Right kidney (tissue), 1 donor: ENCODE measurements around the gene SPIRE2.
"Not testable (repeated sequence)": the region's sequence is repeated elsewhere in the genome, so short reads cannot be mapped to it uniquely, and the experiment has no call there.

ENCODE experiments used
- DNase-seq: peaks from one replicate; pipeline ENCODE4 v3.0.0-alpha.2; 2016

SPIRE2 gene

GRCh38 chr16:89898201-89898967 is 70.1 kb downstream of the SPIRE2 start:
- no peak for DNase-seq

DNA sequence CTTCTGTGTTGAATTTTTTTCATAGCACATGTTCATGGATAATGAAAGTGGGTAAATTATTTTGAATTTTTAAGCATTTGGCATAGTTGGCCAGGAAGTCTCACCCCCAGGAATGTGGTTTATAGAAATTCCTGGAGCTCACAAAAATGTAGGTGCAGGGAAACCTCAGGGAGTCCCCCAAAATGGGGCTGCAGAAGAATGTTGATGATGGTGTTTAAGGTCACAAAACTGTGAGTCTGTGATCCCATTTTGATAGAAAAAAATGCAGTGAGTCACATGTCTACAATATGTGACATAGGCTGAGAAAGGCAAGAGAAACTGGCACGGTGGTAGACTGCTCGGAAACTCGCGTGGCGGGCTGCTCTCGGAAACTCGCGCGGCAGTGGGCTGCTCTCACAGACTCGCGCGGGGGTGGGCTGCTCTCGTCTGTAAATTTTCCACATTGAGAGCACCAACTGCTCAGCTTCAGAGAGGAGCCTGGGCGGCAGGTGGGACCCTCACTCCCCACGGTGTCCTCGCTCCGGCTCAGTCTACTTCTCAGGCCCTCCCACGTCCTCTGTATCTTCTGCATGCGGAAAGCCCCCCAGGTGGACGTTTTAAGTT is 71.7 kb downstream of the SPIRE2 start:
- DNase-seq, result no peak

GRCh38 chr16:89900885-89901284 is 72.6 kb downstream of the SPIRE2 start:
- no peak for DNase-seq

DNA sequence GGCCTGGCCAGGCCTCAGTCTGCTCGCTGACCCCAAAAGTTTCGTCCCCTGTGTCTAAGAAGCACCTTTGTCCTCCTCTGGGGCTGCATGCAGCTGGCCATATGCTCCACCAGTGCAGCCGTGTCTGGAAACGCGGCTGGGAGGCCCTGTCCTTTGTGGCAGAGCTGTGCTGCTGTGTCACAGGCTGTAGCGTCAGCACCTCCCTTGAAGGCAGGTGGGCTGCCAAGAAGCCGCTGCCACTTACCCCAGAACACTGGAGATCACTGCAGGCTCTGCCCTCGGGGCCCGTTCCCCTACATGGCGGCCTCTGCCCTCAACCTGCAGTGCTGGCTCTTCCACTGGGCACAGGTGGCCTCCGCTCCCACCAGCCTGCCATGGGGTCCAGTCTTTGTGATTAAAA is 74.7 kb downstream of the SPIRE2 start:
- DNase-seq, result no peak

GRCh38 chr16:89903908-89904515 is 75.7 kb downstream of the SPIRE2 start:
- DNase-seq, result no peak

DNA sequence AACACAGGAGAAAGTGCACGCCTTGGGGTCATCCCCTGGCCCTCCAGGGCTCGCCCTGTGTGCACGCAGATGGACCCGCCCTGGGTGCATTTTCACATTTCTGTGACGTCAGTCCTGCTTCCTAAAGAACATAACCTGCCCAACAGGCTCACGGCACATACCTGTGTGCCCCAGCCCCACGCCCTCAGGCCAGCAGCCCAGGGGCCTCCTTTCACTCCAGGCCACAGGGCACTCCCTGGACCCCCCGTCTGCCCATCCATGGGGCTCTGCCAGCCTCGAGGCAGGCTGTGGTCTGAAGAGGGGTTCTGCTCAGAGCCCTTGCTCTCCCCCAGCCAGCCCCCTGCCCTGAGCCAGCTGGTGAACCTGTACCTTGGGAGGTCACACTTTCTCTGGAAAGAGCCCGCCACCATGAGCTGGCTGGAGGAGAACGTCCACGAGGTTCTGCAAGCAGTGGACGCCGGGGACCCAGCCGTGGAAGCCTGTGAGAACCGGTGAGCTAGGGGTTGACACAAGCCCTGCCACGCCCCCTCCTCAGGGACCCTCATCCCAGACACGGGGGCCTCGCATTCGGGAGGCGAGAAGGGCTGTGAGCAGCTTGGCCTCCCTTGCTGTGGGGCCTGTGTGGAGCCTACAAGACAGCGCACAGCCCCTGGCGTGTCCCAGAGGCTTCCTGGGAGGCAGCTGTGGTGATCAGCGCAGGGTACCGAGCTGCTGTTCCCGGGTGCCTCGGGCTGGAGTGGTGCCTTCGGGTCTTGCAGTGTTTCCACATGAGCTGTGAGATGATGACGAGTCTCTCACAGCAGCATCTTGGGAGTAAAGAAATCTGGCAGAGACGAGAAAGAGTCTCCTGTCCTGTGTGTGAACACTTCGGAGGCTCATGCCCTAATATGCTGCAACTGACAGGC is 76.6 kb downstream of the SPIRE2 start:
- DNase-seq, result no peak

DNA sequence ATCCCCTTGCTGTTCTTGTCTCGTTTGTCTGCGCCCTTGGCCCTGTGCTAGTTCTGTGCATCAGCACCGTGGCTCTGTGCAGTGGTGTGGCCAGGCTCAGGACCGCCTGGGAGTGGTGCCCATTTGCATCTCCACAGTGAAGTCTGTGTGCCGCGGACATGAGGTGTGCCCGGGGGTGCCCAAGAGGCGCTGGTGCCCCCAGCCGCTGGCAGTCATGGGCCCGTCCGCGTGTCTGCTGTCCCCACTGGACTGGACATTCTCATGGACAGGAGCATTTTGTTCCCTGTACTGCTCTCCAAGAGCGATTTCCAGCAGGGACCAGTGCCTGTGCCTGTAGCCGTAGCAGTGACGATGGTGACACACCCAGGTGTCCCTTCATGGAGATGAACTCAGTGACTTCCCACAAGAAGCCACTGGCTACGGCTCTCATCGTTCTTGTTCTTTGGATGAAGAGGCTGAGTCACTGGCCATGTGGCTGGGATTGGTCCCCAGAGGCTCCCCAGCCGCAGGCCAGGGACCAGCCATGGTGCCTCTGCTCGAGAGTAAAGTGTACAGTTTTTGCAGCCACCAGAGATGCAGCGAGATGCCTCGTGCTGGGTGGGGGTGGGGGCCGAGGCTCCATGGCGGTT is 77.3 kb downstream of the SPIRE2 start:
- no peak for DNase-seq

DNA sequence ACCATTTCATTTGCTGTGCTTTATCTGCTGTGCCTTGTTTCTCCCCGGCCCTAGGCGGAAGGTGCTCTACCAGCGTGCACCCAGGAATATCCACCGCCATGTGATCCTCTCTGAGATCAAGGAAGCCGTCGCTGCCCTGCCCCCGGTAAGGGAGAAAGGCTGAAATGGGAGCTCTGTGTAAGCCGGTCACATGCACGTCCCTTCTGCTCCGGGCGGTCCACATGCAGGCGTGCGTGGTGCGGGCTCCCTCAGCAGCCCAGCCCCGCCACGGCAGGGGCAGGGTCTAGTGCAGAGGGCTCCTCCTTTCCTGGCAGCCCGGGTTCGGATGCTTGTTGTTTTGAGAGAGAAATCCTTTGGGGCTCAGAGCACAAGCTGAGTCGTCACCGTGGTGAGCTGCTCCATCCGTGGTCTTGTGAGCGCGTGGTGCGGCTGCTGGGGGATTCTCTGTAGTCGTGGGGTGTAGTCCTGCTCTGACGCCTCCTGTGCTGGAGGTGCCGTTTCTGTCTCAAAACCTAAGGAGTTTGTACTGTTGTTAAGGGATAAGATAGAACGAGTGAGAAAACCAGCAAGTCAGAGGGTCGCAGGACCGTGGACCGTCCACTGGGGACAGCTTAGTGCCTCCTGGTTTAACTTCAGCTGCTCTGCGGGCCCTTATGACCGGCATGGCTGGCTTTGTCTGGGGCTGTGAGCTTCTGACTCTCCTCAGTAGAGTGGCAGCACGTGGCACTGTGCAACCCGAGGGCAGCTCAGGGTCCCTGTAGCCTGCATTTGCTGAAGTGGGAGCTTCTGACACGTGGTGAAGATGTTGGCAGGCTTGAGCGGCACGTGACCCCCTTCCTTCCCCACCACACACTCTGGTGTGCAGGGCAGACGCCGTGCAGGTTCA is 78.1 kb downstream of the SPIRE2 start:
- DNase-seq, result no peak

GRCh38 chr16:89907055-89907814 is 79.0 kb downstream of the SPIRE2 start:
- no peak for DNase-seq

- DNase-seq, result no peak
Measured at GRCh38 chr16:89908236-89908635, 80.0 kb downstream of the SPIRE2 start.

- DNase-seq, result no peak
Measured at GRCh38 chr16:89909777-89910716, 81.8 kb downstream of the SPIRE2 start.

- DNase-seq, result no peak
Measured at GRCh38 chr16:89910717-89911354, 82.6 kb downstream of the SPIRE2 start.

DNA sequence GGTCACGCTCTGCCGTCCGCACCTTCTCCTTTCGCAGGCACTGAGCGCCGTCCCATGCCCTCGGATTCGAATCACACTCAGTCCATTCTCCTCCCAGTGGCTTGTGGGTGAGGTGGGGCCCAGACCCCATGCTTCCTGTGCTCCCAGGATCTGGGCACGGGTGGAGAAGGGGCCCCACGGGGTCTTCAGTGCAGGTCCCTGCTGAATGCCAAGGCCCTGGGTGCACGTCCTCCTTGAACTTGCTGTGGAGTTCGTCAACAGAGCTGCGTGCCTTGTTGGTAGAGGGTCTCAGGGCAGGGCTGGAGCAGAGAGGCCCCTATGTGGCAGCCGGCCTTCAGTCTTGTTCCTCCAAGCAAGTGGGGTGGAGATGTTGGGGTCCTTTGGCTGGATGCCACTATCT is 83.1 kb downstream of the SPIRE2 start:
- DNase-seq, result no peak

GRCh38 chr16:89912143-89912542 is 83.9 kb downstream of the SPIRE2 start:
- no peak for DNase-seq

- no peak for DNase-seq
Measured at GRCh38 chr16:89912627-89913026, 84.4 kb downstream of the SPIRE2 start.

GRCh38 chr16:89913408-89914387 is 85.4 kb downstream of the SPIRE2 start:
- DNase-seq, result no peak

GRCh38 chr16:89914642-89915285 is 86.5 kb downstream of the SPIRE2 start:
- not testable (repeated sequence) for DNase-seq
